GM18907 (cell line): ENCODE results near the gene LEMD2.

Experiments
- ATAC-seq: cut with Tn5 transposase; IDR thresholded peaks from one replicate; pipeline ENCODE4 v1.9.1; 2021; ENCODE audit warnings: mild to moderate bottlenecking, moderate library complexity; ENCODE audit not compliant: unreplicated experiment

Gene LEMD2

DNA sequence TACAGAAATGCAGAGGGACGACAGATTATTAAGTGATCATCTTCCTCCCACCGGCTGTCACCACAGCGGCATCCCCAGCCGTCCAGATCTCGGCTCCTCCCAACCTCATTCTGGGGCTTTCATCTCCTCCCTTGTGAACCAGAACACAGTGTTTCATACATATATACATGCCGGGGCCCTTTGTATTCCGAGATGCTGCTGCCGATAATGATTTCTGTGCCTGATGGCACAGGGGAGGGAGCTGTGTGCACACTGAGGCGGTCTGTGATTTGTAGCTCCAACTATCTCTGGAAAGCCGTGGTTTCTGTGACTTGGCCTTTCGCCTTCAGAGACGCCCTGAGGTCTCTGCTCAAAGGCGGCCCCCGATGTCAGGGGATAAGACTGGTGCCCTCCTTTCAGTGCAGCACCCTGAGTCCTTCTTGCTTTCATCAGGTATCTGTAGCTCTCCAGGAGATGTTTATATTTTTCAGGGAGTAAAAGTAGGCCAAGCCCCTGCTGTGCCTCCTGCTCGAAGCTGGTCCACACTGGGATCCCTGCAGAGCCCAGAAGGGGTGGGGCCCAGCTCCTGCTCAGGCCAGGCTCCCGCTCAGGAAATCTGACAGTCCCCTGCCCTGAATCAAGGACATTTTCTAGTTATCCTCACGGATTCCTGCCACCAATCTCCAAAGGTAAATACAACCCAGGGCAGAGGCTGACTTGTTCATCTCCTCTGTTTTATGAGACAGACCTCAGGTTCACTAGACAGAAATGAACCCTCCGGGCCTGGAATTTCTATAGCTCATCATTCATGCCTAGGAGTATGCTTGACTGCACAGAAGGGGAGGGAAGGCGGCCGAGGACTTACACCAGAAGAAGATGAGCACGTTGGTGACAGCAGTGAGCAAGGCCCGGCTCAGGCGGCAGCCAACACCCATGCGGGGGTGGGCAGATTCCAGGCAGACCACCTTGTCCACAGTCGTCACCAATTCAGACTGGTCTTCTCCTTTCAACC is 11.2 kb downstream of the LEMD2 start:
- no peak for ATAC-seq

DNA sequence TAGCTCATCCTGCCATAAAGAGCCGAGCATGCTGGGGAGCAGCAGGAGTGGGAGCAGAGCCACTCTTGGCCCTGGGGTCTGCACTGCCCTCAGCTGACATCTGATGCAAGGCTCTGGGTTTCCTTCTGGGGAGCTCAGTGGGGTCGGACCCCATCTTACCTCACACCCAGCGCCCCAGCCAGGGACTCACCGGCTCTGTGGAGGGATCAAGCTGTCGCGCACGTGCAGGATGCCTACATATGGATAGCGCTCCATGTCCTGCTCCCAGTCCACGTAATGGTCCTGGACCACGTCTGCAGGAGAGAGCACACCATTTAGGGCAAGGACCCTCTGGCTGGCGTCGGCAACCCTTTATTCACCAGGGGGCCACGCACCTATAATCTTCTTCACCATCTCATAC is 12.2 kb downstream of the LEMD2 start:
- no peak for ATAC-seq

DNA sequence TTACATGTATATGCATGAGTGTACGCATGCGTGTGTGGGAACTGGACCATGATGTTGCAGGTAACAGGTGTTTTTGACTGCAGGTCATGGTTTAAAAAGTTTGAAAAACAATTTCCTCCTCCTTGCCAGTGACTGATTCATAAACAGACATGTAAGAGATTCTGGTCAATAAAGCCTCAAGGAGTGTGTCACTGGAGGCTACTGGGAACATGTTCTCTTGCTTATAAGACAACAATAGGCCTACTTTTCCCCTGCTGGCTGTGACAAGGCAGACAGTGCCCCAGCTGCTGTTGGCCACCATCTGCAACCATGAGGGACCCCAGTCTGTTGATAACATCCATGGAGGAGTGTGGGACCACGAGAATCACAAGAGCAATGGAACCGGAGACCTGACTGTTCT is 12.7 kb downstream of the LEMD2 start:
- ATAC-seq: no peak

DNA sequence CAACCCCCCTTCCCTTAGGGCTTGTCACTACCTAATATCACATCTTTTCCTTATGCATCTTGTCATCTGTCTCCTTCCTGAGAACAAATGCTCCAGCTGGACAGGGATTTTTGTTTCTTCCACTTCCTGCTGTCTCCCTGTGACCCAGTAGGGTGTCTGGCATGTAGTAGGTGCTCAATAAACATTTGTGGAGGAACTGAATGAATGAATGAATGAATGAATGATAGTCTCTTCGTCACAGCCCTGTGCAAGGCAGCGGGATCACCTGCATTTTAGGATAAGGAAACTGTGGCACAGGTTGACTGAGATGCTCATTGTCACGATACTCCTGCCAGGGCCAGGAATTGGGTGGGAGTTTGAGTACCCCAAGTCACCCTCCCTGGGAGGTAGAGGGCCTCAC is 14.2 kb downstream of the LEMD2 start:
- no peak for ATAC-seq

GRCh38 chr6:33772902-33773472 is 15.9 kb downstream of the LEMD2 start:
- no peak for ATAC-seq

DNA sequence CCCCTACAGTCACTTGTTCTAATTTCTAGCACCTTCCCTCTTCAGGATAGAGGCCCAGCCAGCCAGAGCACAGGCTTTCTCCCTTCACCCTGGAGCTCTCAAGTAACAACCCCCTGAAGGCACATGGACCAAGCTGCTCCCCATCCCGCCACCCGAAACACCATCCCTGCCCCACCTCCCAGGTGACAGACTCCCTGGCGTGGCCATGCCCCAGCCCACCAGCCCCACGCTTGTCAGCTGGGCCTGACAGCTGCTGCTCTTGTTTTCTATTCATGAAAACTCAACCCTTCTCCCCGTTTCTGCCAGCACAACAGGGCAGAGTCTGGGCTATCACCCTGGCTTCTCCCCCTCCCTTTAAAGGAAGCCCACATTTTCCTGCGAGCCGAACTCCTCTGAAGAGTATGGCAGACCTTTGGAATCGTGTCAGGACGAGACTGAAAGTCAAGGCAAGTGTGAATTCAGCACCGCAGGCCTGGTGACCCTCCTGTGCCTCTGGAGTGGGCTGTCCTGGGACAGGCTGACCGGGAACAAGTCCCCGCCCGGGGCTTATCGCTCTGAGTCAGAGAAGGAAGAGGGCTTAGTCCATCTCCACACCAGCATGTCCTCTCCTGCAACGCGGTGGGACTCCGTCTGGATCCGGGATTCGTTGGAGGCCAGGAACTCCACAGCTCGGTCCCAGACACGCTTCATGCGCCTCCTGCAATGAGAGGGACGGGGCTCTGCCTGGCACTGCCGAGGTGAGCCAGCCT is 16.7 kb downstream of the LEMD2 start:
- ATAC-seq: no peak

GRCh38 chr6:33771146-33772081 is 17.5 kb downstream of the LEMD2 start:
- no peak for ATAC-seq

GRCh38 chr6:33770833-33771145 is 18.1 kb downstream of the LEMD2 start:
- ATAC-seq: no peak

GRCh38 chr6:33770124-33770832 is 18.7 kb downstream of the LEMD2 start:
- ATAC-seq: no peak

GRCh38 chr6:33769248-33769821 is 19.6 kb downstream of the LEMD2 start:
- no peak for ATAC-seq

- no peak for ATAC-seq
Observed at GRCh38 chr6:33768644-33769120, 20.2 kb downstream of the LEMD2 start.

GRCh38 chr6:33766921-33767907 is 21.7 kb downstream of the LEMD2 start:
- no peak for ATAC-seq

DNA sequence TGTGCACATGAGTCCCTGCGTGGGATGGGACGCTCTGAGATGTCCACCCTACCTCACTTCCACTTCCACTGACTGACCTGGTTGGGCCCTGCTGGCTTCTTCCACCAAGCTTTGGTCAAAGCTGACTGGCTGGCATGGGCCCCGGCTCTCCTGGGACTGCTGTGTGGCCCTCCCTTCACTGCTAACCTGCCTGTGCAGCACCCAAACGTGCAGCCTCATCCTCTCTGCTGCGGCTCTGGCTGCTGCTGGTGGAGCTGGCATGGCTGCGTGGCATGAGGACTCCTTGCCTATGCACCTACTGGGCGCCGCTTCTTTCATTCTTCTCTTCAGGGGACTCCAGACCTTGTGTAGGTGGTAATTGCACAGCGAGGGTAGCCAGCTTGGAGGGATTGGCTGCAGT is 23.6 kb downstream of the LEMD2 start:
- no peak for ATAC-seq

GRCh38 chr6:33764036-33764435 is 24.9 kb downstream of the LEMD2 start:
- ATAC-seq: no peak

DNA sequence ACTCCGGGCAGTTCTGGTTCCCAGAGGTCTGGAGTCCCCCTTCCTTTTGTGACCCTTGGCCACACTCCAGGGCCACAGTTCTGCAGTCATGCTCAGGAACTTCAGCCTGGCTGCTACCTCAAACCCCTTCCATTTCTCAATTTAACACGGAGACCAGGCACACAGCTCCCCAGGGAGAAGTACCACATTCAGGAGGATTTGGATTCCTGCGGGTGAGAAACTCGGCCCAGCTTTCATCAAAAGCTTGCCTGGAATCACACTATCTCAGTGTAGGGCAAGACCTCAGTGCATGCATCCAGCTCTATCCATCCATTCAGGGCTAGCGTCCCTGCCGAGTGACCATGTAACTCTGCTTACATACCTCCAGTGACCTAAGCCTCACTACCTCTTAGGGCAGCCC is 25.4 kb downstream of the LEMD2 start:
- ATAC-seq: no peak

GRCh38 chr6:33762713-33763112 is 26.2 kb downstream of the LEMD2 start:
- ATAC-seq: no peak

- no peak for ATAC-seq
Observed at GRCh38 chr6:33761922-33762629, 26.9 kb downstream of the LEMD2 start.

DNA sequence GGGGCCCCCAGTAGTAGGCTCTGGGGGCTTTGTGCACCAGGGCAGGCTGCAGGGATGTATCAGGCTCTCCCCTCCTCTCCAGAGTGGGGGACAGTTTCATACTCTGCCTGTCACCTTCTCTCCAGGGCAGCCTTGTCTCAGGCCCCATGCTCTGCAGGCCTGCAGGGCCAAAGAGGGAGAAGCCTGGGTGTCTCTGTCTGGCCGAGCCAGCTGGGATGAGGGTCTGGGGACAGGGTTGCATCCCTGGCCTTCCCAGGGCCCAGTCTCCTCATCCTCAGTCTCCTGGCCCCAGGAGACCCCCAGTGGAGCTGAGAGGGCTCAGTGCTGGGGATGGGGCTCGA is 27.4 kb downstream of the LEMD2 start:
- ATAC-seq: no peak
